Prostate gland (tissue), 2 donors: ENCODE measurements around the gene SOX14.

ENCODE experiments used
- CTCF ChIP-seq, 4 experiments: fragments of 200-600 bp in 2 of 4; fragments of 450-650 bp in 2 of 4; sonication (generic) in 2 of 4; IDR thresholded peaks; 1 replicate in 3 of 4; 2 replicates in 1 of 4; pipeline ENCODE4 v1.5.1; 2016 to 2019; ENCODE audit warnings: antibody characterized with exemption in 4 of 4, mild to moderate bottlenecking in 2 of 4, moderate library complexity in 2 of 4
- POLR2A ChIP-seq: fragments of 450-650 bp; IDR thresholded peaks from one replicate; pipeline ENCODE4 v1.6.1; 2016; ENCODE audit warnings: antibody characterized with exemption, mild to moderate bottlenecking

- TF ChIP-seq CTCF (IDR thresholded peaks at IDR 0.05) (no peak), POLR2A (no peak)
These were observed 7.5 kb downstream of the SOX14 start for GRCh38 chr3:137771401-137772213.
